ENCODE results near the gene SFXN3. TPM values are rescaled to one million over a fixed set of nuclear protein-coding genes. Genes with fewer than 3 reads are reported as not detected.

Gene SFXN3
- total RNA-seq, 2 donors from 2014 or later: 8.8 to 18.1 TPM

DNA sequence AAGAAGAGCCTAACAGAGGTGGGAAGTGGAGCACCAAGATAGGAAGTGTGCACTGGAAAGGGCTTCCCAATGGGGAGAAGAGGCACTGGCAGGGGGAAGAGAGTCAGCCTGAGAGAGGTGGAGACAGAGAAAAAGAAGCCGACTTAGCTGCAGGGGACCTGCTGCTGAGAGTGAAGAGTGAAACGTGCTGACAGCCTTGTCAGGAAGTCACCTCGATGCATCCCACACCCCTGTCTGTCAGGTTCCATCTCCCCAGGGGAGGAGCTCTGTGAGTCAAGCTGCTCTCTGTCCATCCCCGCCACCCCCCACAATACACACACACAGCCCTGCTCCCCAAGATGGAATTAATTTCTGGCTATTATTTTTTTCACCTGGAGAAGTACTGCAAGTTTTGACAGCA is 44.7 kb downstream of the SFXN3 start:
- intact Hi-C loops (cut with DNase I): no loop called here
- peaks cover 19% of the 10 kb centered on the region for H3K27me3 ChIP-seq
- no peak overlapping the region for H3K27ac ChIP-seq

DNA sequence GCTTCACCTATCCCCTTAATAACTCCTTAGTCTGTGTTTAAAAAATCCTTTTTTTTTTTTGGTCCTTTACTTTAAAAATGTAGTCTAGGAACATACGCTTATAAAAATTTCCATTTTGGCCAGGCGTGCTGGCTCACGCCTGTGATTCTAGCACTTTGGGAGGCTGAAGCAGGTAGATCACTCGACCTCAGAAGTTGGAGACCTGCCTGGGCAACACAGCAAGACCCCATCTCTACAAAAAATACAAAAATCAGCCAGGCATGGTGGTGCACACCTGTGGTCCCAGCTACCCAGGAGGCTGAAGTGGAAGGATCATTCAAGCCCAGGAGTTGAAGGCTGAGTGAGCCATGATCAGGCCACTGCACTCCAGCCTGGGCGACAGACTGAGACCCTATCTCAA is 45.6 kb downstream of the SFXN3 start:
- Histone ChIP-seq H3K36me3 (no peaks in the 10 kb centered on the region), H3K27ac (no peak overlapping the region), H3K4me3 (no peak overlapping the region), H3K9me3 (no peaks in the 10 kb centered on the region), H3K4me1 (no peaks in the 10 kb centered on the region), H3K9ac (ENCODE audit: low read depth in 2 of 2, low read length in 2 of 2) (no peak overlapping the region), H3K27me3 (peaks cover 19% of the 10 kb centered on the region)
- intact Hi-C loops (cut with DNase I): no loop called here
- no peak for DNase-seq
- TF ChIP-seq, protein P1, sequence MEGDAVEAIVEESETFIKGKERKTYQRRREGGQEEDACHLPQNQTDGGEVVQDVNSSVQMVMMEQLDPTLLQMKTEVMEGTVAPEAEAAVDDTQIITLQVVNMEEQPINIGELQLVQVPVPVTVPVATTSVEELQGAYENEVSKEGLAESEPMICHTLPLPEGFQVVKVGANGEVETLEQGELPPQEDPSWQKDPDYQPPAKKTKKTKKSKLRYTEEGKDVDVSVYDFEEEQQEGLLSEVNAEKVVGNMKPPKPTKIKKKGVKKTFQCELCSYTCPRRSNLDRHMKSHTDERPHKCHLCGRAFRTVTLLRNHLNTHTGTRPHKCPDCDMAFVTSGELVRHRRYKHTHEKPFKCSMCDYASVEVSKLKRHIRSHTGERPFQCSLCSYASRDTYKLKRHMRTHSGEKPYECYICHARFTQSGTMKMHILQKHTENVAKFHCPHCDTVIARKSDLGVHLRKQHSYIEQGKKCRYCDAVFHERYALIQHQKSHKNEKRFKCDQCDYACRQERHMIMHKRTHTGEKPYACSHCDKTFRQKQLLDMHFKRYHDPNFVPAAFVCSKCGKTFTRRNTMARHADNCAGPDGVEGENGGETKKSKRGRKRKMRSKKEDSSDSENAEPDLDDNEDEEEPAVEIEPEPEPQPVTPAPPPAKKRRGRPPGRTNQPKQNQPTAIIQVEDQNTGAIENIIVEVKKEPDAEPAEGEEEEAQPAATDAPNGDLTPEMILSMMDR (IDR thresholded peaks at IDR 0.05): no peak

More for the DNA sequence above, 44.7 kb downstream of the SFXN3 start:
- no peaks in the 10 kb centered on the region for H3K4me1 ChIP-seq
- DNase-seq: no peak
- no peak overlapping the region for H3K4me3 ChIP-seq
- H3K9me3 ChIP-seq: no peaks in the 10 kb centered on the region
- no peak overlapping the region for H3K9ac ChIP-seq (ENCODE audit: low read depth in 2 of 2, low read length in 2 of 2)
- TF ChIP-seq, protein P1 (IDR thresholded peaks at IDR 0.05): no peak
- H3K36me3 ChIP-seq: no peaks in the 10 kb centered on the region

DNA sequence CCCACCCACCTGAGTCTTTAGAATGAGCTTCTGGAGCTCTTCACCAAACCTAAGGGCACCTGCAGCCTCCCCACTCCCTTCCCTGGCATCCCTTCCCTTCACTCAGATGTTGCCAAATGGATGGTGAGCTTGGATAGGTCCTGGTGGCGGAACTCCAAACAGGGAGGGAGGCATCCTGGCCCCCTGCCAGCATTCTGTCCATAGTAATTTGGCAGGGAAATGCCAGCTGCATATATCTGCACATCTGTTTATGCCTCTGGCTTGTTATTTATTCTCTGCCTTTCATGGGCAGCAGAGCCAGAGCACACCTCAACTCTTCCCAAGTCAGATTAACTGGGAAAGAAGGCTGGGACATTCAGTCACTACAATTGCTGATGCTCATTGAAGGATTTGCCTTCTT is 48.8 kb downstream of the SFXN3 start:
- H3K9ac ChIP-seq (ENCODE audit: low read depth in 2 of 2, low read length in 2 of 2): no peak overlapping the region
- no peak for DNase-seq
- H3K4me1 ChIP-seq: no peaks in the 10 kb centered on the region
- no peak overlapping the region for H3K27ac ChIP-seq
- no peaks in the 10 kb centered on the region for H3K9me3 ChIP-seq
- H3K36me3 ChIP-seq: no peaks in the 10 kb centered on the region
- no peak overlapping the region for H3K4me3 ChIP-seq
- peaks cover 21% of the 10 kb centered on the region for H3K27me3 ChIP-seq
- TF ChIP-seq, protein P1 (IDR thresholded peaks at IDR 0.05): no peak
- intact Hi-C loops (cut with DNase I): no loop called here

DNA sequence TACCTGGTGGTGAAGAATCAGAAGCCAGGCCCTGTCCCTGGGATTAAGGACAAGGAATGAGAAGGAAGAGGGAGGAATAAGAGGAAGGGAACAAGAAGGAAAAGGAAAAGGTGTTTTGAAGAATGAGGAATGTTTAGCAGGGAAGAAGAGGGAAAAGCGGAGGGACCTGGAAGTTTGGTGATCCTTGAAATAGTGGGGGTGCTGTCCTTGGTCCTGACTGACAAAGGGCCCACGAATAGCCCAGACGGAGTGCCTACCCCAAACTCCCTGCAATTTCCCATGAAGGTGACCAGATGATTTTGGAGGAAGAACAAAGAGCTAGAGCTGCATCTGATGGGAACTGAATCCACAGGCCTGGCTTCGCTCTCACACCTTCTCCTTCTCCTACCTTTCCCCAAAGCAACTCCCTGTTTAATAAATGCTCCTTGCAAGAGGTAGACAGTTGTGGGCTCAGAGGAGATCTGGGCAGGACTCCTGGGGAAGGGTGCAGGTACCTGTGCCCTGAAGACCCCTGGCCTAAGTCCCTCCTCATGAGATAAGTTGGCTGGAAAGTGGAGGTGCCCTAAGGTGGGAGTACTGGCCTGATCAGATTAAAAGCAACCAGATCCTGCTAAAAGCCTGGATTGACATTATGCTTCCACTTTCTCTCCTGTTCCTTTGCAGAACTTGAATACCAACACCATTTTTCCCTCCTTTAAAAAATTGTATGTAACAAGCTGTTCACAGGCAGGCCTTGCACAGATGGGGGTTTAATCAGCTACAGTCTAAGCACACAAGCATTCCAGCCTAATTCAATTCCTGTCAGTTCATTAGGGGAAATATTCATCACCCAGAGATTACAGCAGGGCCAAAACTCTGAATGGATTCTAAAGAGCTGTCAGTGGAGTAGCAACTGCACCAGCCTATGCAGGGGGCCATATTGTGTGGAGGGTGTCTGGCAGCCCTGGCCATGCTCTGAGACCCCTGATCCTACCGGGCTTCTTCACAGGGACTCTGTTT is 50.2 kb downstream of the SFXN3 start:
- H3K4me1 ChIP-seq: no peaks in the 10 kb centered on the region
- no peak overlapping the region for H3K4me3 ChIP-seq
- no peak overlapping the region for H3K27ac ChIP-seq
- TF ChIP-seq, protein P1 (IDR thresholded peaks at IDR 0.05): no peak
- no peaks in the 10 kb centered on the region for H3K36me3 ChIP-seq
- peaks cover 8% of the 10 kb centered on the region for H3K27me3 ChIP-seq
- H3K9me3 ChIP-seq: no peaks in the 10 kb centered on the region
- H3K9ac ChIP-seq (ENCODE audit: low read depth in 2 of 2, low read length in 2 of 2): no peak overlapping the region
- DNase-seq: no peak
- intact Hi-C loops (cut with DNase I): no loop called here

DNA sequence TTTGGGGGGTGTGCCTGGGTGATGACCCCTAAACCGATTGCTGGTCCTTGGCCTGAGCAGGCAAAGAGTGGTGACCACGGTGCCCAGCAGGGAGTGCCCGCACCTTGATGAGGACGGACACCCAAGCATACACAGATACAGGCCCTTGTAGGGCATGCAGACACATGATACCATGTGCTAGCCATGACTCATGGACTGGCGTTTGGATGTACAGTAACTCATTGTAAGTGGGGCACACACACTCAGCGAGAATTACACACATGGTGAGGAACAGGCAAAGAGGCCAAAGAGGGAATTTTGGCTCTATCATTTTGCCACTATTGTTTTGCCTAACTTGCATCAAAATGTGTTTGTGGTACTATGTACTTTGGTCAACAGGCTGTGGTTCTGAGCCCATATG is 54.8 kb downstream of the SFXN3 start:
- H3K27me3 ChIP-seq: peaks cover 13% of the 10 kb centered on the region
- DNase-seq: no peak

More for the DNA sequence above, 54.8 kb downstream of the SFXN3 start:
- no peaks in the 10 kb centered on the region for H3K36me3 ChIP-seq
- H3K9me3 ChIP-seq: no peaks in the 10 kb centered on the region
- no peaks in the 10 kb centered on the region for H3K4me1 ChIP-seq
- no peak overlapping the region for H3K4me3 ChIP-seq
- TF ChIP-seq, protein P1 (IDR thresholded peaks at IDR 0.05): no peak
- H3K27ac ChIP-seq: no peak overlapping the region
- intact Hi-C loops (cut with DNase I): no loop called here
- no peak overlapping the region for H3K9ac ChIP-seq (ENCODE audit: low read depth in 2 of 2, low read length in 2 of 2)

All from colonic mucosa (tissue), 4 donors.